ENCODE measurements around the gene PER2. TPM values are rescaled to one million over a fixed set of nuclear protein-coding genes. Genes with fewer than 3 reads are reported as not detected.
A peak's percentile ranks its signal among the peaks of the same experiment; 100 is the strongest.

Gene PER2
- total RNA-seq, 1 donor from 2014 or later, result 11.7 TPM

GRCh38 chr2:238238766-238239542 is 49.5 kb downstream of the PER2 start:
- peak overlapping the region; percentile 41 for H3K4me3 Mint-ChIP-seq
- no peak for DNase-seq (ENCODE audit: low spot score in 2 of 2, unreplicated experiment in 2 of 2)
- TF ChIP-seq, protein P1, sequence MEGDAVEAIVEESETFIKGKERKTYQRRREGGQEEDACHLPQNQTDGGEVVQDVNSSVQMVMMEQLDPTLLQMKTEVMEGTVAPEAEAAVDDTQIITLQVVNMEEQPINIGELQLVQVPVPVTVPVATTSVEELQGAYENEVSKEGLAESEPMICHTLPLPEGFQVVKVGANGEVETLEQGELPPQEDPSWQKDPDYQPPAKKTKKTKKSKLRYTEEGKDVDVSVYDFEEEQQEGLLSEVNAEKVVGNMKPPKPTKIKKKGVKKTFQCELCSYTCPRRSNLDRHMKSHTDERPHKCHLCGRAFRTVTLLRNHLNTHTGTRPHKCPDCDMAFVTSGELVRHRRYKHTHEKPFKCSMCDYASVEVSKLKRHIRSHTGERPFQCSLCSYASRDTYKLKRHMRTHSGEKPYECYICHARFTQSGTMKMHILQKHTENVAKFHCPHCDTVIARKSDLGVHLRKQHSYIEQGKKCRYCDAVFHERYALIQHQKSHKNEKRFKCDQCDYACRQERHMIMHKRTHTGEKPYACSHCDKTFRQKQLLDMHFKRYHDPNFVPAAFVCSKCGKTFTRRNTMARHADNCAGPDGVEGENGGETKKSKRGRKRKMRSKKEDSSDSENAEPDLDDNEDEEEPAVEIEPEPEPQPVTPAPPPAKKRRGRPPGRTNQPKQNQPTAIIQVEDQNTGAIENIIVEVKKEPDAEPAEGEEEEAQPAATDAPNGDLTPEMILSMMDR (IDR thresholded peaks at IDR 0.05; ENCODE audit: unreplicated experiment), result no peak
- no peak overlapping the region for H3K27ac Mint-ChIP-seq
- H3K36me3 Mint-ChIP-seq, result no peaks in the 10 kb centered on the region
- peaks cover 48% of the 10 kb centered on the region for H3K27me3 Mint-ChIP-seq (ENCODE audit: low read depth)
- H3K9me3 Mint-ChIP-seq, result no peaks in the 10 kb centered on the region
- peaks cover 6% of the 10 kb centered on the region for H3K4me1 Mint-ChIP-seq

DNA sequence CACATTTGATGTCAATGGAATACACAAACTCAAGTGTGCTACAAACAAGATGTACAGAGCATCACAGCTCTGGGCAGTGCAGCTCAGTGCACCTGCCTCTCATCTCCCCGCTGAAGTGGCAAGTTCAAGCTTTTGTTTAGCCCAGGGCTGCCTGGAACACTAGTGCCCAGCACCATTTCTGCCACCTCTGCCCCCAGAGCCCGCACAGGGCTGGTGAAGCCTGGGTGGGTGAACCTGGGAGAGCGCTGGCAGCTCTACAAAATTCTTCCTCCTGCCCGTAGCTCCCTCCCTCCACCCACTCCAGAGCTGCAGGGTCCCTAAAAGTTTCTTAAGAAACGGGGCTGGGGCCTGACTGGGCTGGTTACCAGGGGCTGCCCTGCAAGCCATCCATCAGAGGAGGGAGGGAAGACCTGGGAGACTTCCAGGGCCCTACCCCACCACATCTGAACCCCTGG is 50.1 kb downstream of the PER2 start:
- Mint-ChIP-seq H3K4me1 (peaks cover 6% of the 10 kb centered on the region), H3K36me3 (no peaks in the 10 kb centered on the region)

GRCh38 chr2:238237431-238238135 is 50.8 kb downstream of the PER2 start:
- no peak for DNase-seq (ENCODE audit: low spot score in 2 of 2, unreplicated experiment in 2 of 2)
- TF ChIP-seq, protein P1 (IDR thresholded peaks at IDR 0.05; ENCODE audit: unreplicated experiment), result no peak
- Mint-ChIP-seq H3K27ac (no peak overlapping the region), H3K4me1 (peaks cover 4% of the 10 kb centered on the region), H3K36me3 (no peaks in the 10 kb centered on the region), H3K4me3 (peak overlapping the region; percentile 34), H3K9me3 (no peaks in the 10 kb centered on the region), H3K27me3 (ENCODE audit: low read depth) (peaks cover 49% of the 10 kb centered on the region)

More for the DNA sequence above, 50.1 kb downstream of the PER2 start:
- DNase-seq (ENCODE audit: low spot score in 2 of 2, unreplicated experiment in 2 of 2), result no peak
- TF ChIP-seq, protein P1 (IDR thresholded peaks at IDR 0.05; ENCODE audit: unreplicated experiment), result no peak
- no peaks in the 10 kb centered on the region for H3K9me3 Mint-ChIP-seq
- peaks cover 49% of the 10 kb centered on the region for H3K27me3 Mint-ChIP-seq (ENCODE audit: low read depth)
- peak overlapping the region; percentile 41 for H3K4me3 Mint-ChIP-seq
- no peak overlapping the region for H3K27ac Mint-ChIP-seq

DNA sequence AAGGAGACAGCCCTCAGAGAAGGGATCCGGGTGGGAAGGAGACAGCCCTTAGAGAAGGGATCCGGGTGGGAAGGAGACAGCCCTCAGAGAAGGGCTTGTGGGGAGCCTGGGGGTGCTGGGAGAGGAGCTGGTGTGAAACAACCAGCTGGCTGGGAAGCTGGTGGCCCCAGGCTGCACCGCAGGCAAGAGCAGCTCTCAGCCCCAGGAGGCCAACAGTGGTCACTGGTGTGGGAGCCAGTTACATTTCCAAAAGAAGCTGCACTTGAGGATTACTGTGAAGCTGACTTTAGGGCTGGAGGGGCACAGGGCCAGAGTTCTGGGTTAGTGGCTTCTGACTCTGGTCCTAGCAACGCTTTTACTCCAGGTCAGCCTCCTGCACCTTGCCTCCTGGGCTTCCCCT is 51.8 kb downstream of the PER2 start:
- no peaks in the 10 kb centered on the region for H3K36me3 Mint-ChIP-seq
- H3K27ac Mint-ChIP-seq, result no peak overlapping the region
- H3K4me3 Mint-ChIP-seq, result no peak overlapping the region
- TF ChIP-seq, protein P1 (IDR thresholded peaks at IDR 0.05; ENCODE audit: unreplicated experiment), result no peak
- no peak for DNase-seq (ENCODE audit: low spot score in 2 of 2, unreplicated experiment in 2 of 2)
- peaks cover 4% of the 10 kb centered on the region for H3K4me1 Mint-ChIP-seq
- no peaks in the 10 kb centered on the region for H3K9me3 Mint-ChIP-seq
- H3K27me3 Mint-ChIP-seq (ENCODE audit: low read depth), result peaks cover 47% of the 10 kb centered on the region

DNA sequence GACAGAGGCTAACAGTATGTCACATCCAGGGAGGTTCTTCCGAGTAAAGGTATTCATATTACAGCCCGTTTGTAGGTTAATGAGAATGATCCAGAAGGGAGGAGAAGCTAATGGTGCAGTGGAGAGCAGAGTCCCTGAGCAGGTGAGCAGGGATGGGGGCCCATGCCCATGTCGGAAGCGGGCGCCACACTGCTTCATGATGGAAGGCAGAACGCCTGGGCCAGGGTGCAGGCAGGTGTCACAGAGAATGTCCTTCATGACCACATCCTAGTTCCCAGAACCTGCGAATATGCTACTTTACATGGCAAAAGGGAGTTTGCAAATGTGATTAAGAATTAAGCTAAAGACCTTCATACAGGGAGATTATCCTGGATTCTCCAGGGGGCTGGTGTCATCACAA is 52.6 kb downstream of the PER2 start:
- Mint-ChIP-seq H3K27ac (no peak overlapping the region), H3K36me3 (no peaks in the 10 kb centered on the region), H3K4me3 (peak overlapping the region; percentile 59), H3K4me1 (peaks cover 9% of the 10 kb centered on the region), H3K27me3 (ENCODE audit: low read depth) (peaks cover 43% of the 10 kb centered on the region), H3K9me3 (no peaks in the 10 kb centered on the region)
- no peak for DNase-seq (ENCODE audit: low spot score in 2 of 2, unreplicated experiment in 2 of 2)
- TF ChIP-seq, protein P1 (IDR thresholded peaks at IDR 0.05; ENCODE audit: unreplicated experiment), result no peak

Data from mesothelial cell of epicardium (in vitro differentiated cells).